ENCODE measurements around the gene DCP1B. TPM values are rescaled to one million over a fixed set of nuclear protein-coding genes. Genes with fewer than 3 reads are reported as not detected.

DCP1B gene
- total and polyA plus RNA-seq, 2 donors (not counting 1 experiment from before 2014, with no cell fraction given): 12.3 to 18.0 TPM

DNA sequence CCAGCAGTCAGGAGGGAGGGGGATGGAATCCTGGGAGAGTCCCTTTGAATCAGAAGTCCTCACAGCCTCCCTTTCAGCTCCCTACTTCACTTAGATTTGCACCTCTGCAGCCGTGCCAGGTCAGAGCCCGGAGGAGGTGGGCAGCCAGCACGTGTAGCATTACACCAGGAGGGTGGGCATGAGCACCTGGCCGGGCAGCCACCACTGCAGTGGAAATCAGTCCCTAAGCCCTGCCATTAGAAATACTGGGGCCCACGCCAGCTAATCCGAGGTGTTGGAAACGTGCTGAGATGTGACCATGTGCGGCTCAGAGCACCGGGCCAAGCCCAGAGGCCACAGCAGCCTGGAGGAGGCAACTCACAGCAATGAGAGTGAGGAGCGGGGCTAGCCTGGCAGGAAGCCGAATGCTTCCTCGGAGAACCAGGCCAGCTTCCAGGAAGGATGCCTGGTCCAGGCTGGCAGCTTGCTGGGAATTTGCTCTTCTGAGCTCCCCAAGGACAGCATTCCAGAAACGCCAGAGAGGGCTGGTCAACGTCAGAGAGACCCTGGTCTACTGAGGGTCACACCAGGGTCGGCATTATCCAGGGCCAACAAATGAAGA lies 76.4 kb downstream of the DCP1B start:
- H3K9me3 Mint-ChIP-seq (ENCODE audit: insufficient read depth): no peaks in the 10 kb centered on the region
- DNase-seq: no peak
- H3K4me1 ChIP-seq (ENCODE audit: control insufficient read depth in 2 of 2, insufficient read depth in 2 of 2, low read length in 2 of 2): peaks cover 64 to 76% of the 10 kb centered on the region in 2 donors
- H3K4me3 ChIP-seq (ENCODE audit: control extremely low read depth in 1 of 5, extremely low read depth in 1 of 5, insufficient read depth in 1 of 5, low read depth in 2 of 5, low read length in 4 of 5): no peak overlapping the region
- H3K79me2 ChIP-seq (ENCODE audit: control insufficient read depth, insufficient read depth, low read length): no peaks in the 10 kb centered on the region
- no peak overlapping the region for H3K9ac ChIP-seq (ENCODE audit: low read length)
- H3K27me3 ChIP-seq (replicated peaks in 1 of 4; ENCODE audit: control extremely low read depth in 1 of 4, control insufficient read depth in 3 of 4, insufficient read depth in 4 of 4, low read length in 3 of 4): no peaks in the 10 kb centered on the region
- no peaks in the 10 kb centered on the region for H3K36me3 ChIP-seq (replicated peaks in 1 of 2; ENCODE audit: control extremely low read depth in 1 of 2, control insufficient read depth in 1 of 2, extremely low read depth in 1 of 2, insufficient read depth in 2 of 2, low read length in 1 of 2)
- intact Hi-C loops (cut with micrococcal nuclease): no loop called here
- ChIA-PET CTCF (interaction anchor here (1.3 to 6.9 kb wide), 3 partner anchors 11 to 292 kb away, joined by 3 to 63 read pairs (median 6); no protein-coding TSS in a partner anchor), POLR2A (no interaction called here)
- no peak overlapping the region for H3K27ac ChIP-seq (ENCODE audit: low read length in 2 of 2)
- no peak for TF ChIP-seq EZH2 (IDR thresholded peaks at IDR 0.05; ENCODE audit: borderline replicate concordance, insufficient read depth, low read depth, low read length, poor library complexity, severe bottlenecking)
- TF ChIP-seq, protein P1, sequence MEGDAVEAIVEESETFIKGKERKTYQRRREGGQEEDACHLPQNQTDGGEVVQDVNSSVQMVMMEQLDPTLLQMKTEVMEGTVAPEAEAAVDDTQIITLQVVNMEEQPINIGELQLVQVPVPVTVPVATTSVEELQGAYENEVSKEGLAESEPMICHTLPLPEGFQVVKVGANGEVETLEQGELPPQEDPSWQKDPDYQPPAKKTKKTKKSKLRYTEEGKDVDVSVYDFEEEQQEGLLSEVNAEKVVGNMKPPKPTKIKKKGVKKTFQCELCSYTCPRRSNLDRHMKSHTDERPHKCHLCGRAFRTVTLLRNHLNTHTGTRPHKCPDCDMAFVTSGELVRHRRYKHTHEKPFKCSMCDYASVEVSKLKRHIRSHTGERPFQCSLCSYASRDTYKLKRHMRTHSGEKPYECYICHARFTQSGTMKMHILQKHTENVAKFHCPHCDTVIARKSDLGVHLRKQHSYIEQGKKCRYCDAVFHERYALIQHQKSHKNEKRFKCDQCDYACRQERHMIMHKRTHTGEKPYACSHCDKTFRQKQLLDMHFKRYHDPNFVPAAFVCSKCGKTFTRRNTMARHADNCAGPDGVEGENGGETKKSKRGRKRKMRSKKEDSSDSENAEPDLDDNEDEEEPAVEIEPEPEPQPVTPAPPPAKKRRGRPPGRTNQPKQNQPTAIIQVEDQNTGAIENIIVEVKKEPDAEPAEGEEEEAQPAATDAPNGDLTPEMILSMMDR (IDR thresholded peaks at IDR 0.05): no peak
- H3K4me2 ChIP-seq (replicated peaks; ENCODE audit: low read depth, low read length, poor library complexity, severe bottlenecking): no peak overlapping the region
- no peak overlapping the region for H3K27ac Mint-ChIP-seq
- H3K27me3 Mint-ChIP-seq: no peaks in the 10 kb centered on the region
- H3K4me1 Mint-ChIP-seq: peaks cover 73% of the 10 kb centered on the region
- ATAC-seq (ENCODE audit: low read depth): no peak
- H3K9me3 ChIP-seq (ENCODE audit: control extremely low read depth in 1 of 3, control insufficient read depth in 2 of 3, insufficient read depth in 1 of 3, low read length in 2 of 3): no peaks in the 10 kb centered on the region
- H3K4me3 Mint-ChIP-seq: no peak overlapping the region
- WGBS (ENCODE audit: insufficient coverage): 96% methylated on average over 15 of the region's 15 CpGs
- no peak overlapping the region for H2AFZ ChIP-seq (ENCODE audit: insufficient read depth, low read depth, low read length, poor library complexity, severe bottlenecking)
- H4K20me1 ChIP-seq (ENCODE audit: control insufficient read depth, insufficient read depth, low read length, poor library complexity, severe bottlenecking): no peaks in the 10 kb centered on the region

DNA sequence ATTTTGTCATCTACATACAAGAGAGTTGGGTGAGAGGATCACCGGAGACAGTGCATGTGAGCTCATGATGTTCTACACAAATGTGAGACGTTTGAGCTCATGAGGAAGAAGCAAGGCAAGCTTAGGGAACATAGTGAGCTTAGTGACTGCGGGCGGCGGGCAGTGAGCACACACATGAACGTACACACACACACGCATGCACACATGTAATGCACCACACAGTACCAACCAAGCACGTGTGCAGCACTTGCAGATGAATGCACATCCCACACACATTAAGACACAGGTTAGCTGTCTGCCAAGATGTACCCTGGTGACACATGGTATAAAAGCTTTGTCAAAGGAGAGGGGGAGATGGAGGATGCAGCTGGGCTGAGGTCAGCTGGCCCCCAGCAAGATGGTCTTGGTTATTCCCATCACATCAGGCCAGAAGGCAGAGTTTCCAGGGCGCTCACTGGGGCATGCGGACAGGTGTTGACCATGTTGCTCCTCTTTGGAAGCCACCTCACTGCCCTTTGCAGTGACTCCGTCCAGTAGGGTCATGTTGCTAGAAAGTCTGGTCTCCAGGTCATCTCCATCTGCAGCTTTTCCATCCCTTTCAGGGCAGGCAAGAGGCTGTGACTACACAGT lies 77.1 kb downstream of the DCP1B start:
- no peak for ATAC-seq (ENCODE audit: low read depth)
- CTCF ChIA-PET: interaction anchor here (1.3 to 6.9 kb wide), 3 partner anchors 12 to 292 kb away, joined by 3 to 63 read pairs (median 6); no protein-coding TSS in a partner anchor
- 98% methylated on average over 4 of the region's 11 CpGs for WGBS (ENCODE audit: insufficient coverage)
- Mint-ChIP-seq H3K27ac (no peak overlapping the region), H3K9me3 (ENCODE audit: insufficient read depth) (no peaks in the 10 kb centered on the region), H3K4me3 (no peak overlapping the region), H3K27me3 (no peaks in the 10 kb centered on the region), H3K4me1 (peaks cover 67% of the 10 kb centered on the region)
- Histone ChIP-seq H2AFZ (ENCODE audit: insufficient read depth, low read depth, low read length, poor library complexity, severe bottlenecking) (no peak overlapping the region), H3K4me2 (replicated peaks; ENCODE audit: low read depth, low read length, poor library complexity, severe bottlenecking) (no peak overlapping the region), H3K9ac (ENCODE audit: low read length) (no peak overlapping the region), H3K9me3 (ENCODE audit: control extremely low read depth in 1 of 3, control insufficient read depth in 2 of 3, insufficient read depth in 1 of 3, low read length in 2 of 3) (no peaks in the 10 kb centered on the region), H3K27me3 (replicated peaks in 1 of 4; ENCODE audit: control extremely low read depth in 1 of 4, control insufficient read depth in 3 of 4, insufficient read depth in 4 of 4, low read length in 3 of 4) (no peaks in the 10 kb centered on the region), H3K4me3 (ENCODE audit: control extremely low read depth in 1 of 5, extremely low read depth in 1 of 5, insufficient read depth in 1 of 5, low read depth in 2 of 5, low read length in 4 of 5) (no peak overlapping the region), H4K20me1 (ENCODE audit: control insufficient read depth, insufficient read depth, low read length, poor library complexity, severe bottlenecking) (no peaks in the 10 kb centered on the region), H3K27ac (ENCODE audit: low read length in 2 of 2) (no peak overlapping the region), H3K4me1 (ENCODE audit: control insufficient read depth in 2 of 2, insufficient read depth in 2 of 2, low read length in 2 of 2) (peaks cover 60 to 70% of the 10 kb centered on the region in 2 donors), H3K36me3 (replicated peaks in 1 of 2; ENCODE audit: control extremely low read depth in 1 of 2, control insufficient read depth in 1 of 2, extremely low read depth in 1 of 2, insufficient read depth in 2 of 2, low read length in 1 of 2) (no peaks in the 10 kb centered on the region), H3K79me2 (ENCODE audit: control insufficient read depth, insufficient read depth, low read length) (no peaks in the 10 kb centered on the region)
- no peak for DNase-seq
- POLR2A ChIA-PET: no interaction called here
- intact Hi-C loops (cut with micrococcal nuclease): no loop called here
- no peak for TF ChIP-seq EZH2 (IDR thresholded peaks at IDR 0.05; ENCODE audit: borderline replicate concordance, insufficient read depth, low read depth, low read length, poor library complexity, severe bottlenecking)
- TF ChIP-seq, protein P1 (IDR thresholded peaks at IDR 0.05): no peak
